ENCODE measurements around the gene AIM2. TPM values are rescaled to one million over a fixed set of nuclear protein-coding genes. Genes with fewer than 3 reads are reported as not detected.

The AIM2 gene
- total RNA-seq, 1 experiment from 2014 or later = 1.1 TPM

- Histone ChIP-seq H3K79me2 (ENCODE audit: insufficient read depth, low read length) (no peaks in the 10 kb centered on the region), H3T11ph (ENCODE audit: low read length) (no peak overlapping the region), H3K9ac (ENCODE audit: extremely low read depth, insufficient read length, low read length) (no peak overlapping the region), H2BK120ac (ENCODE audit: low read depth, low read length, poor library complexity, severe bottlenecking) (no peak overlapping the region), H2AFZ (ENCODE audit: low read length) (no peak overlapping the region), H3K79me1 (ENCODE audit: insufficient read depth, low read depth, low read length, poor library complexity, severe bottlenecking) (no peaks in the 10 kb centered on the region), H4K91ac (ENCODE audit: insufficient read length, low read depth, low read length) (no peak overlapping the region), H2BK15ac (ENCODE audit: low read depth, low read length) (no peak overlapping the region), H3K14ac (ENCODE audit: insufficient read depth, low read length) (no peak overlapping the region), H3K4me2 (ENCODE audit: insufficient read depth, insufficient read length, low read length) (no peak overlapping the region), H3K4me1 (ENCODE audit: insufficient read depth, low read length) (no peaks in the 10 kb centered on the region; the same call in 1 of the 2 replicates), H2BK12ac (ENCODE audit: insufficient read length, low read depth, low read length) (no peak overlapping the region), H3K23me2 (ENCODE audit: insufficient read length, low read depth, low read length, poor library complexity, severe bottlenecking) (no peaks in the 10 kb centered on the region), H2BK20ac (ENCODE audit: low read depth, low read length, poor library complexity, severe bottlenecking) (no peak overlapping the region), H3K23ac (ENCODE audit: insufficient read length, low read depth, low read length) (no peak overlapping the region), H3K27me3 (ENCODE audit: insufficient read depth, low read length) (no peaks in the 10 kb centered on the region), H2AK5ac (ENCODE audit: insufficient read length, low read length) (no peak overlapping the region), H4K5ac (ENCODE audit: insufficient read length, low read depth, low read length) (no peak overlapping the region), H3K18ac (ENCODE audit: insufficient read length, low read depth, low read length) (no peak overlapping the region), H2BK5ac (ENCODE audit: insufficient read length, low read length) (no peak overlapping the region), H4K8ac (replicated peaks; ENCODE audit: insufficient read length, low read depth, low read length) (no peak overlapping the region), H3K4ac (ENCODE audit: low read depth, low read length) (no peak overlapping the region), H3K9me3 (ENCODE audit: control insufficient read depth, low read depth, low read length) (no peaks in the 10 kb centered on the region), H3K56ac (ENCODE audit: insufficient read length, low read depth, low read length) (no peak overlapping the region), H3K27ac (ENCODE audit: insufficient read length, low read depth, low read length) (no peak overlapping the region), H4K20me1 (ENCODE audit: control insufficient read depth, insufficient read depth, insufficient read length) (no peaks in the 10 kb centered on the region)
- Mint-ChIP-seq H3K4me1 (peaks cover 6 to 9% of the 10 kb centered on the region in 2 experiments; a peak in 3 of 4 replicates), H3K9me3 (no peaks in the 10 kb centered on the region), H3K27me3 (ENCODE audit: low read depth) (no peaks in the 10 kb centered on the region), H3K27ac (no peak overlapping the region), H3K36me3 (ENCODE audit: insufficient read depth in 1 of 3, low read depth in 3 of 3) (peaks cover 0 to 5% (median 3%) of the 10 kb centered on the region in 3 experiments; a peak in 2 of 7 replicates), H3K4me3 (no peak overlapping the region)
- no peak for DNase-seq
- TF ChIP-seq CTCF (conservative IDR thresholded peaks at IDR 0.05) = no peak
- WGBS (ENCODE audit: extremely low coverage, insufficient read length, low lambda C conversion rate) = no CpG with 5 or more reads among the region's 4 CpGs
These were observed 10.5 kb downstream of the AIM2 start for GRCh38 chr1:159066108-159066507.

Data from H9 (cell line).